NCI-H187 treated with DMSO at 0.1 percent for 48 hours (cell line): ENCODE results near the gene CCR6.
"Not testable (repeated sequence)": the region's sequence is repeated elsewhere in the genome, so short reads cannot be mapped to it uniquely, and the experiment has no call there.

Experiments
- DNase-seq: peaks from one replicate; lab custom pipeline; 2025; lab: John Stamatoyannopoulos, UW

The CCR6 gene

GRCh38 chr6:167168296-167168695 lies 45.4 kb downstream of the CCR6 start:
- not testable (repeated sequence) for DNase-seq

GRCh38 chr6:167169867-167170266 lies 47.0 kb downstream of the CCR6 start:
- DNase-seq: not testable (repeated sequence)

- DNase-seq: not testable (repeated sequence)
Measured at GRCh38 chr6:167171300-167171699, 48.4 kb downstream of the CCR6 start.

- not testable (repeated sequence) for DNase-seq
Measured at GRCh38 chr6:167172011-167172410, 49.1 kb downstream of the CCR6 start.

GRCh38 chr6:167177271-167177670 lies 54.4 kb downstream of the CCR6 start:
- DNase-seq: not testable (repeated sequence)

- not testable (repeated sequence) for DNase-seq
Measured at GRCh38 chr6:167178896-167179655, 56.2 kb downstream of the CCR6 start.

GRCh38 chr6:167180086-167180485 lies 57.2 kb downstream of the CCR6 start:
- DNase-seq: not testable (repeated sequence)

- DNase-seq: not testable (repeated sequence)
Measured at GRCh38 chr6:167181351-167181750, 58.5 kb downstream of the CCR6 start.

GRCh38 chr6:167182913-167183314 lies 60.0 kb downstream of the CCR6 start:
- DNase-seq: not testable (repeated sequence)

- not testable (repeated sequence) for DNase-seq
Measured at GRCh38 chr6:167185101-167185500, 62.2 kb downstream of the CCR6 start.

GRCh38 chr6:167187275-167187674 lies 64.4 kb downstream of the CCR6 start:
- DNase-seq: not testable (repeated sequence)
